ENCODE data around the gene TSC1.

TSC1 gene

GRCh38 chr9:132888151-132888550 is 56.3 kb downstream of the TSC1 start:
- DNase-seq (ENCODE audit: low spot score) = no peak

GRCh38 chr9:132887181-132888120 is 57.0 kb downstream of the TSC1 start:
- DNase-seq (ENCODE audit: low spot score) = no peak

- DNase-seq (ENCODE audit: low spot score) = no peak
Observed at GRCh38 chr9:132886334-132886725, 58.1 kb downstream of the TSC1 start.

GRCh38 chr9:132885720-132886333 is 58.6 kb downstream of the TSC1 start:
- DNase-seq (ENCODE audit: low spot score) = no peak

GRCh38 chr9:132883349-132884294 is 60.8 kb downstream of the TSC1 start:
- DNase-seq (ENCODE audit: low spot score) = no peak

GRCh38 chr9:132882616-132883015 is 61.8 kb downstream of the TSC1 start:
- DNase-seq (ENCODE audit: low spot score) = no peak

- DNase-seq (ENCODE audit: low spot score) = no peak
Observed at GRCh38 chr9:132881826-132882225, 62.6 kb downstream of the TSC1 start.

GRCh38 chr9:132880324-132880661 is 64.1 kb downstream of the TSC1 start:
- DNase-seq (ENCODE audit: low spot score) = no peak

- no peak for DNase-seq (ENCODE audit: low spot score)
Observed at GRCh38 chr9:132879457-132880323, 64.7 kb downstream of the TSC1 start.

GRCh38 chr9:132878695-132879456 is 65.5 kb downstream of the TSC1 start, which contains the start of gene SPACA9:
SPACA9 (plus strand) TSS chr9:132878898; CDS start chr9:132883948, 5,050 bp downstream.
- peak; percentile 54 for DNase-seq (ENCODE audit: low spot score)

GRCh38 chr9:132877824-132878694 is 66.4 kb downstream of the TSC1 start, which contains the start of gene AK8:
AK8 (minus strand) TSS chr9:132878284; CDS start chr9:132878255, 29 bp downstream.
- DNase-seq (ENCODE audit: low spot score) = peak; percentile 88

- DNase-seq (ENCODE audit: low spot score) = no peak
Observed at GRCh38 chr9:132877458-132877823, 67.0 kb downstream of the TSC1 start.

GRCh38 chr9:132876849-132877248 is 67.6 kb downstream of the TSC1 start:
- DNase-seq (ENCODE audit: low spot score) = no peak

- no peak for DNase-seq (ENCODE audit: low spot score)
Observed at GRCh38 chr9:132875159-132875558, 69.3 kb downstream of the TSC1 start.

GRCh38 chr9:132873403-132873802 is 71.0 kb downstream of the TSC1 start:
- DNase-seq (ENCODE audit: low spot score) = no peak

GRCh38 chr9:132869266-132869665 is 75.2 kb downstream of the TSC1 start:
- DNase-seq (ENCODE audit: low spot score) = no peak

GRCh38 chr9:132866898-132867297 is 77.5 kb downstream of the TSC1 start:
- no peak for DNase-seq (ENCODE audit: low spot score)

- DNase-seq (ENCODE audit: low spot score) = no peak
Observed at GRCh38 chr9:132864691-132865090, 79.7 kb downstream of the TSC1 start.

GRCh38 chr9:132864277-132864676 is 80.1 kb downstream of the TSC1 start:
- no peak for DNase-seq (ENCODE audit: low spot score)
